Gastroesophageal sphincter (tissue), 4 donors: ENCODE results near the gene IRF2BP2. TPM values are rescaled to one million over a fixed set of nuclear protein-coding genes. Genes with fewer than 3 reads are reported as not detected.

Source experiments
- ATAC-seq: fragments of 150-250 bp; one replicate; pipeline ENCODE4 v1.9.1; 2016; ENCODE audit warnings: mild to moderate bottlenecking, moderate library complexity
- H3K27ac ChIP-seq, 4 donors: fragments of 200-600 bp; sonication (generic) in 3 of 4; 1 replicate in 3 of 4; 2 replicates in 1 of 4; pipeline ENCODE4 v1.5.1; 2016 to 2019
- H3K27me3 ChIP-seq: fragments of 200-600 bp; sonication (generic); one replicate; pipeline ENCODE4 v1.5.1; 2019
- H3K36me3 ChIP-seq, 2 donors: fragments of 200-600 bp; sonication (generic); one replicate each; pipeline ENCODE4 v1.5.1; 2019; ENCODE audit warnings: control low read depth in 1 of 2
- H3K4me1 ChIP-seq, 3 donors: fragments of 200-600 bp; sonication (generic); 1 replicate in 2 of 3; 2 replicates in 1 of 3; pipeline ENCODE4 v1.5.1; 2016 to 2019; ENCODE audit warnings: control low read depth in 2 of 3
- H3K4me3 ChIP-seq, 2 donors: fragments of 200-600 bp; sonication (generic); one replicate each; pipeline ENCODE4 v1.5.1; 2019; ENCODE audit warnings: mild to moderate bottlenecking in 1 of 2, moderate library complexity in 1 of 2
- H3K9me3 ChIP-seq, 3 donors: fragments of 200-600 bp; sonication (generic); one replicate each; pipeline ENCODE4 v1.5.1; 2017 to 2019; ENCODE audit warnings: control low read depth in 2 of 3
- CTCF ChIP-seq, 4 experiments: fragments of 200-600 bp in 2 of 4; fragments of 450-650 bp in 2 of 4; sonication (generic) in 1 of 4; IDR thresholded peaks; one replicate each; pipeline ENCODE4 v1.5.1; 2017 to 2019; ENCODE audit warnings: antibody characterized with exemption in 4 of 4, mild to moderate bottlenecking in 2 of 4, moderate library complexity in 2 of 4
- EP300 ChIP-seq: sonication (generic); formaldehyde crosslinking; IDR thresholded peaks from one replicate; pipeline ENCODE4 v1.6.1; 2017; ENCODE audit warnings: antibody characterized with exemption, mild to moderate bottlenecking
- POLR2A ChIP-seq, 2 donors: fragments of 450-650 bp; IDR thresholded peaks; one replicate each; pipeline ENCODE4 v1.6.1; 2017; ENCODE audit warnings: antibody characterized with exemption in 2 of 2, mild to moderate bottlenecking in 2 of 2, moderate library complexity in 1 of 2
- POLR2AphosphoS5 ChIP-seq: sonication (generic); formaldehyde crosslinking; IDR thresholded peaks from one replicate; pipeline ENCODE4 v1.6.1; 2017; ENCODE audit warnings: antibody characterized with exemption
- WGBS, 2 donors: methylation state at CpG; one replicate each; pipeline ENCODE4 v1.1.5; 2018; ENCODE audit warnings: low coverage in 1 of 2; 5-methylcytosine and 5-hydroxymethylcytosine counted together
- total RNA-seq, 4 donors: library from RNA; depleted of rRNA; stranded (reverse); fragments of >200 nt; gene quantifications; one replicate each; pipeline ENCODE4 v1.1.0, GENCODE V29; 2016

IRF2BP2 gene
- total RNA-seq, 4 donors from 2014 or later: 70.1 to 107 (median 104) TPM

- TF ChIP-seq POLR2AphosphoS5: no peak
- no peak for TF ChIP-seq CTCF (IDR thresholded peaks at IDR 0.05)
- TF ChIP-seq EP300: no peak
- TF ChIP-seq POLR2A (IDR thresholded peaks at IDR 0.05): no peak
- H3K27me3 ChIP-seq: no peaks in the 10 kb centered on the region
- H3K4me3 ChIP-seq: no peak overlapping the region
- H3K4me1 ChIP-seq: peaks cover 3 to 46% (median 5%) of the 10 kb centered on the region in 3 donors
- peak; percentile 58 for ATAC-seq
- WGBS, 2 donors: 50 to 69% methylated on average over 5 to 6 of the region's 7 CpGs
- H3K9me3 ChIP-seq: no peaks in the 10 kb centered on the region
- peak overlapping the region; percentile 11 to 72 (median 52) for H3K27ac ChIP-seq
- H3K36me3 ChIP-seq: no peaks in the 10 kb centered on the region
These were observed 19.9 kb downstream of the IRF2BP2 start for GRCh38 chr1:234589854-234590620.

- ATAC-seq: no peak
- H3K27me3 ChIP-seq: no peaks in the 10 kb centered on the region
- no peak overlapping the region for H3K4me3 ChIP-seq
- peak overlapping the region; percentile 11 to 72 (median 47) for H3K27ac ChIP-seq
- H3K36me3 ChIP-seq: no peaks in the 10 kb centered on the region
- TF ChIP-seq POLR2AphosphoS5 (no peak), EP300 (no peak), POLR2A (IDR thresholded peaks at IDR 0.05) (no peak), CTCF (IDR thresholded peaks at IDR 0.05) (no peak)
- 77 to 89% methylated on average over 5 to 10 of the region's 16 CpGs for whole genome bisulfite sequencing, 2 donors
- H3K4me1 ChIP-seq: peaks cover 10 to 54% (median 12%) of the 10 kb centered on the region in 3 donors
- H3K9me3 ChIP-seq: no peaks in the 10 kb centered on the region
These were observed 20.7 kb downstream of the IRF2BP2 start for GRCh38 chr1:234589064-234589800.

- ATAC-seq: no peak
- 69 to 98% methylated on average over 4 of the region's 4 CpGs for WGBS, 2 donors
- H3K27me3 ChIP-seq: no peaks in the 10 kb centered on the region
- no peak for TF ChIP-seq POLR2AphosphoS5
- TF ChIP-seq EP300: no peak
- no peak for TF ChIP-seq POLR2A (IDR thresholded peaks at IDR 0.05)
- no peak for TF ChIP-seq CTCF (IDR thresholded peaks at IDR 0.05)
- no peak overlapping the region for H3K27ac ChIP-seq
- H3K9me3 ChIP-seq: no peaks in the 10 kb centered on the region
- H3K4me1 ChIP-seq: peaks cover 12 to 62% (median 21%) of the 10 kb centered on the region in 3 donors
- no peaks in the 10 kb centered on the region for H3K36me3 ChIP-seq
- no peak overlapping the region for H3K4me3 ChIP-seq
These were observed 21.6 kb downstream of the IRF2BP2 start for GRCh38 chr1:234588386-234588785.

GRCh38 chr1:234586892-234587485, 23.0 kb downstream of the IRF2BP2 start:
- no peak for ATAC-seq
- Histone ChIP-seq H3K4me1 (peaks cover 16 to 76% (median 26%) of the 10 kb centered on the region in 3 donors), H3K27ac (peak overlapping the region in 3 of 4 donors; percentile 80 to 86 (median 83))

More at GRCh38 chr1:234586892-234587485, 23.0 kb downstream of the IRF2BP2 start:
- WGBS, 2 donors: 73 to 82% methylated on average over 5 to 8 of the region's 12 CpGs
- Histone ChIP-seq H3K27me3 (no peaks in the 10 kb centered on the region), H3K9me3 (no peaks in the 10 kb centered on the region), H3K36me3 (no peaks in the 10 kb centered on the region), H3K4me3 (no peak overlapping the region)
- no peak for TF ChIP-seq EP300
- no peak for TF ChIP-seq POLR2AphosphoS5
- no peak for TF ChIP-seq POLR2A (IDR thresholded peaks at IDR 0.05)
- no peak for TF ChIP-seq CTCF (IDR thresholded peaks at IDR 0.05)
